GM12892 (cell line): ENCODE results near the gene SRPX2.

Experiments used
- POLR2A ChIP-seq: IDR thresholded peaks from 2 replicates; pipeline ENCODE4 v1.6.1; 2011; ENCODE audit warnings: low read depth, low read length, control low read depth
- POLR2AphosphoS5 ChIP-seq: IDR thresholded peaks from 2 replicates; pipeline ENCODE4 v1.6.1; 2011; ENCODE audit warnings: low read depth, low read length, control low read depth
- TAF1 ChIP-seq: IDR thresholded peaks from 2 replicates; pipeline ENCODE4 v1.6.1; 2011; ENCODE audit warnings: low read depth, mild to moderate bottlenecking, control low read depth, low read length, borderline replicate concordance

GRCh38 chrX:100681599-100681998 is 37.6 kb downstream of the SRPX2 start:
- TF ChIP-seq TAF1 (no peak), POLR2A (no peak), POLR2AphosphoS5 (no peak)
